Right lobe of liver (tissue), 4 donors: Measurements from ENCODE around the gene PSME2.

Source experiments
- CTCF ChIP-seq, 4 donors: fragments of 200-600 bp in 3 of 4; fragments of 450-650 bp in 1 of 4; IDR thresholded peaks; one replicate each; pipeline versions ENCODE4 v1.5.1 to v1.8.0; 2016 to 2022; ENCODE audit warnings: antibody characterized with exemption in 4 of 4, mild to moderate bottlenecking in 2 of 4
- POLR2A ChIP-seq: fragments of 450-650 bp; IDR thresholded peaks from one replicate; pipeline ENCODE4 v1.6.1; 2017; ENCODE audit warnings: antibody characterized with exemption, mild to moderate bottlenecking
- donor health status: DM: no; HTN: no; CAD: no.
- donor health status: DM: no; HTN: no; CAD: no.
- donor health status: DM: no; HTN: yes; CAD: no.

DNA sequence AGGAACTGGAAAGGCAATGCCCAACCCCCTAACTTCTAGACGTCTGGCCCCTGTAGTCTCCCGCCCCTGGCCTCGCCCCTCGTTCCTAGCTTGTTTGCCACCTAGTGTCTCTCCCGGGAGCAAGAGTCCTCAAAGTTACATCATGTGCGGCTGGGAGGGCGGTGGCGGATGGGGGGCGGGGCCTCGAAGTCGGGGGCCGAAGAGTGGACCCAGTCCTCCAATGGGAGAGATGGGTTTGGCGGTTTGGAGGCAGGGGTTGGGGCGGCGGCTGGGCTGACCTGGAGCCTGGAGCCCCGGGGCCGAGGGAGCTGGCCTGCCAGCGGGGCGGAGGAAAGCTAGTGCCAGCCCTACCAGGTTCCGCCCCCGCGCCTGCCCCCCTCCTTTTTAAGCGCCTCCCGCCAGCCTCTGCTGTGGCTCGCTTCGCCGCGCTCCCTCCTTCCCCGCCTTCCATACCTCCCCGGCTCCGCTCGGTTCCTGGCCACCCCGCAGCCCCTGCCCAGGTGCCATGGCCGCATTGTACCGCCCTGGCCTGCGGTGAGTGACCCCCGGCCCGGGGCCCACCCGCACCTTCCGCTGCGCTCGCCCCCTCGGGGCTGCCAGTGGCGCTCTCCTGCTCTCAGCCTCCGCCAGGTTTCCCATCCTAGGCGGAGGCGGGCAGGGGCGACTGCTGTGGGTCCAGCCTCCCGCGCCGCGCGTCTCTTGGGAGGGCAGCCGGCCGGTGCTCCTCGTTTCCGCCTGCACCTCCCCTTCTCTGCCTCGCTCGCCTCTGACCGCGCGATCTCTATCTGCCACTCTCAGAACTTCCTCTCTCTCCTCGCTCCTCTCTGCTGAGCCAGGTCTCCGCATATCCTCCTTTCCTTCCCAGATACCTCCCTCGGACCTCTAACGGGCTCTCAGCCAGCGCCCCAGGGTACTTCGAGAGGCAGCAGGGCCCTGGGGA lies 52.2 kb downstream of the PSME2 start, which contains the start of gene PCK2:
- TF ChIP-seq CTCF (IDR thresholded peaks at IDR 0.05) = no peak
- TF ChIP-seq POLR2A = peak; percentile 97
